Right cardiac atrium (tissue), 5 donors: Measurements from ENCODE around the gene WASL. TPM values are rescaled to one million over a fixed set of nuclear protein-coding genes. Genes with fewer than 3 reads are reported as not detected.

ENCODE experiments used
- ATAC-seq, 2 donors: fragments of 200-7000 bp; cut with Tn5 transposase; one replicate each; pipeline versions ENCODE4 v1.8.0 to v1.9.1; 2020; ENCODE audit warnings: moderate library complexity in 2 of 2, mild to moderate bottlenecking in 1 of 2
- DNase-seq, 3 donors: peaks; one replicate each; pipeline ENCODE4 v3.0.0-alpha.2; 2020
- H3K27ac ChIP-seq: one replicate; pipeline ENCODE4 v1.5.1; 2013; ENCODE audit warnings: mild to moderate bottlenecking, low read length, control low read depth, moderate library complexity
- H3K27me3 ChIP-seq: one replicate; pipeline ENCODE4 v1.6.1; 2013; ENCODE audit not compliant: control insufficient read depth, insufficient read depth
- H3K4me1 ChIP-seq: one replicate; pipeline ENCODE4 v1.6.1; 2013; ENCODE audit warnings: low read length; ENCODE audit not compliant: control insufficient read depth, insufficient read depth
- H3K4me3 ChIP-seq: one replicate; pipeline ENCODE4 v1.5.1; 2013; ENCODE audit warnings: low read length, control low read depth
- H3K9me3 ChIP-seq: one replicate; pipeline ENCODE4 v1.6.1; 2013; ENCODE audit warnings: low read length; ENCODE audit not compliant: control insufficient read depth
- WGBS: extraction: QIAGEN DNeasy Blood & Tissue Kit; methylation state at CpG from one replicate; pipeline ENCODE4 v1.1.7; 2013; 5-methylcytosine and 5-hydroxymethylcytosine counted together
- intact Hi-C, 4 donors: fragments of 100-400 bp; cut with DNase I; formaldehyde crosslinking; loops; one replicate each; pipeline versions ENCODE4 v1.11.0 to v1.14.0; 2022 to 2023
- polyA plus RNA-seq: library from polyadenylated mRNA; stranded (reverse); fragments of 200-250 nt; gene quantifications from one replicate; pipeline ENCODE4 v1.2.3, GENCODE V29; 2013
- total RNA-seq, 4 donors: library from RNA; stranded (reverse); fragmentation: NEBNext Ultra II Directional; extraction: Animal tissue kit (Norgen Biotek cat#: 25700); gene quantifications; one replicate each; pipeline ENCODE4 v1.2.1, GENCODE V29; 2021
- donor health status: healthy with polysubstance abuse.
- donor health status: DM: no; HTN: yes; CAD: no.
- donor health status: DM: no; HTN: no; CAD: no.
- donor health status: DM: no; HTN: yes; CAD: no; lungs with severe emphysema.
- donor health status: DM: yes; HTN: yes; CAD: no.

Gene WASL
- total and polyA plus RNA-seq, 5 donors: 16.9 to 32.5 (median 27.9) TPM

GRCh38 chr7:123769371-123769770 is 20.6 kb upstream of the WASL start:
- 56% methylated on average over 3 of the region's 3 CpGs for WGBS
- Histone ChIP-seq H3K9me3 (no peaks in the 10 kb centered on the region), H3K4me3 (no peak overlapping the region), H3K4me1 (no peaks in the 10 kb centered on the region), H3K27ac (no peak overlapping the region), H3K27me3 (no peaks in the 10 kb centered on the region)
- peak in 1 of 3 donors; percentile 19 for DNase-seq
- ATAC-seq: peak; percentile 73 to 92
- intact Hi-C loops: no loop called here

DNA sequence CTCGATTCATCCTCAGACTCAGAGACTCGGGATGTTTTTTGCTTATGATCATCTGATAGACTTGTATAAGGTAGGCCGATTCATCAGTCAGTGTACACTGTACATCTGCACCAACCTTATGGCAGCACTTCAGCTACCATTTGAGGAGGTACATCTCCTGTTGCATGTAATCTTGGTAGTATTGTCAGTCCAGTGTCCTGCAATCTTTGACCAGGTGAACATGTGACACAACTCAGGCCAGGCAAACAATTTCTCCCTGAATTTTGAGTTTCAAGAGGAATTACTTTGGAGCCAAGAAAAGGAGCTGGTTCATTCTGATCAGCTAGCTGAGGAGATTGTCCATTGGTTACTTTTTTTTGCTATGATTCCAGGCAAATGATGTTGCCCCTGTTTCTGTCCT is 19.7 kb upstream of the WASL start:
- H3K4me1 ChIP-seq: no peaks in the 10 kb centered on the region
- DNase-seq (no peak), ATAC-seq (no peak)
- H3K9me3 ChIP-seq: no peaks in the 10 kb centered on the region
- H3K27me3 ChIP-seq: no peaks in the 10 kb centered on the region
- 94% methylated on average over 3 of the region's 3 CpGs for WGBS
- no peak overlapping the region for H3K4me3 ChIP-seq
- intact Hi-C loops: no loop called here
- no peak overlapping the region for H3K27ac ChIP-seq

DNA sequence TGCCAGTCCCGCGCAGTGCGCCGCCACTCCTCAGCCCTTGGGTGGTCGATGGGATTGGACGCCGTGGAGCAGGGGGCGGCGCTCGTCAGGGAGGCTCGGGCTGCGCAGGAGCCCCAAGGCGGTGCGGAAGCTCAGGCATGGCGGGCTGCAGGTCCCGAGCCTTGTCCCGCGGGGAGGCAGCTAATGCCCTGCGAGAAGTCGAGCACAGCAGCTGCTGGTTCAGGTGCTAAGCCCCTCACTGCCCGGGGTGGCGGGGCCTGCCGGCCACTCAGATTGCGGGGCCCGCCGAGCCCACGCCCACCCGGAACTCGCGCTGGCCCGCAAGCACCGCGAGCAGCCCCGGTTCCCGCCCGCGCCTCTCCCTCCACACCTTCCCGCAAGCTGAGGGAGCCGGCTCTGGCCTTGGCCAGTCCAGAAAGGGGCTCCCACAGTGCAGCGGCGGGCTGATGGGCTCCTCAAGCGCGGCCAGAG is 14.4 kb upstream of the WASL start:
- peak in 1 of 3 donors; percentile 49 for DNase-seq
- no peaks in the 10 kb centered on the region for H3K4me1 ChIP-seq
- H3K27me3 ChIP-seq: no peaks in the 10 kb centered on the region
- no peak overlapping the region for H3K4me3 ChIP-seq
- no peak overlapping the region for H3K27ac ChIP-seq
- intact Hi-C loops: no loop called here
- WGBS: 97% methylated on average over 43 of the region's 43 CpGs
- H3K9me3 ChIP-seq: no peaks in the 10 kb centered on the region
- no peak for ATAC-seq

GRCh38 chr7:123761729-123762128 is 12.9 kb upstream of the WASL start:
- WGBS: 47% methylated on average over 3 of the region's 3 CpGs
- H3K27ac ChIP-seq: no peak overlapping the region
- H3K27me3 ChIP-seq: no peaks in the 10 kb centered on the region
- no peaks in the 10 kb centered on the region for H3K9me3 ChIP-seq
- intact Hi-C loops: no loop called here
- no peak overlapping the region for H3K4me3 ChIP-seq
- no peaks in the 10 kb centered on the region for H3K4me1 ChIP-seq
- ATAC-seq (no peak), DNase-seq (no peak)

DNA sequence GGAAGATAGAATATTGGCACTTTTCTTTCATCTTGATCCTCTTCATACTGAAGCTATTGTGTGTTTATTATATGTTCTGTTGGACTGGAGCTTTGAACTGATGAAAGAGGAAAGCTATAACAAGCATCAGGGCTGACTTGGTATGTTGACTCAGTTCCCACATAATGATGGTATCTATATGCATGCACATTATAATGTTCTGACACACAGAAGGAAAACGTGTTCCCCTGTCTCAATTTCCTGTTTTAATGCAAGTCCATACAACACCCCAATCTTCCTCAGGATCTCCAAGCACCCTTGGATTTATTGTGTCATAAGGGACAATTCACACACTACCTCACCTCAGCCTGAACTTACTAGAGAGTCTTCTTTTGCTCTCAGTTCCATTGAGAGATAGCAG is 8.3 kb upstream of the WASL start:
- Histone ChIP-seq H3K4me1 (no peaks in the 10 kb centered on the region), H3K27ac (no peak overlapping the region), H3K4me3 (no peak overlapping the region), H3K27me3 (no peaks in the 10 kb centered on the region), H3K9me3 (no peaks in the 10 kb centered on the region)
- ATAC-seq: no peak
- WGBS: 53% methylated on average over 1 of the region's 1 CpG
- no peak for DNase-seq
- intact Hi-C loops: no loop called here

GRCh38 chr7:123755338-123755737 is 6.5 kb upstream of the WASL start:
- Histone ChIP-seq H3K9me3 (no peaks in the 10 kb centered on the region), H3K4me3 (no peak overlapping the region), H3K27me3 (no peaks in the 10 kb centered on the region), H3K4me1 (no peaks in the 10 kb centered on the region), H3K27ac (no peak overlapping the region)
- intact Hi-C loops: no loop called here
- 98% methylated on average over 1 of the region's 1 CpG for WGBS
- ATAC-seq: no peak
- DNase-seq: no peak

DNA sequence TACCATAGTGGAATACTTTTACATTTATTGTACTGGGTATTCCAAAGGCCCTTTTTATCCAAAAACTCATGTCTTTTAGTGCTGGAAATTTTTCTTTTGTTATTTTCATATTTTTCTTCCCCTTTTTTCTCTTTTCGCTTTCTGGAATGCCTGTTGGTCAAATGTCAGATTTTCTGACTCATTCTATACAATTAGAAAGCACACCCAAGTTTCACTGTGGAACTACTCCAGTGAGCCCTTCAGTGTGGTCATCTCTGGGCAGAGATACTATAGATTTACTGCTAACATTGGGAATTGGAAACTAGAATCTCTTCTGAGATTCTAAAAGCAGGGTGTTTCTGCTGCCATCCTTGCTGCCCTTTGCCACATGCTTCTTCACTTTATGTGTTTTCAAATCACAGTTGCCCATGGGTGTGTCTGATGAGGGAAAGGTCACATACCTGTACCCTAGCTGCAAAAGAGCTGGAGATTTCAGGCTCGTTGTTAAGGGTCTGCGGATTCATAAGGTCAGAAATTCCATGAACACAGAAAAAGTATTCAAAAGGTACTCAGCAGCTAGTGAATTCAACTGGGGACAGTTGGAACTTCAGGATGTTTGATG is 5.6 kb upstream of the WASL start:
- intact Hi-C loops: no loop called here

GRCh38 chr7:123752534-123752933 is 3.7 kb upstream of the WASL start:
- intact Hi-C loops: no loop called here
- ATAC-seq: no peak
- Histone ChIP-seq H3K27ac (no peak overlapping the region), H3K27me3 (no peaks in the 10 kb centered on the region), H3K9me3 (no peaks in the 10 kb centered on the region), H3K4me1 (no peaks in the 10 kb centered on the region), H3K4me3 (no peak overlapping the region)
- 76% methylated on average over 3 of the region's 3 CpGs for WGBS
- DNase-seq: no peak

More for the DNA sequence above, 5.6 kb upstream of the WASL start:
- Histone ChIP-seq H3K27me3 (no peaks in the 10 kb centered on the region), H3K27ac (no peak overlapping the region), H3K4me1 (no peaks in the 10 kb centered on the region), H3K4me3 (no peak overlapping the region), H3K9me3 (no peaks in the 10 kb centered on the region)
- DNase-seq (no peak), ATAC-seq (no peak)
- 88% methylated on average over 3 of the region's 3 CpGs for WGBS

DNA sequence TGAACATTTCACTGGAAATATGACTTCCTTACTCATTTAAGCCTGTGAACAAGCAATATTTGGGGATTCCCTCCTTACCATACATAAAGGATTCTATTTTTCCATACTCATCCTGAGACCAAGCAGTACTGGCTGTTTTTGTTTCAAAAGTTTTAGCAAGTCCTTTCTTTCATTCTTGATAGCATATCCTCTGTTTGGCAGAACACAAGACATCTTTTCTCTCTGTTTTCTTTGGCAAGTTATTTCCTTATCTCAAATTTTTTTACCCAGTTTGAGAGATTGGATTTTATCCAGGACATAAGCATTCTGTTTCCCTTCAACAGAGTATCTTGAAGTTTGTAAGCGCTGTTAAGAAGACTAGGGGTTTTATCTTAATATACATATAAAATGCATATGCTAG is 3.0 kb upstream of the WASL start:
- no peak overlapping the region for H3K4me3 ChIP-seq
- ATAC-seq (no peak), DNase-seq (no peak)
- 40% methylated on average over 1 of the region's 1 CpG for WGBS
- no peaks in the 10 kb centered on the region for H3K27me3 ChIP-seq
- intact Hi-C loops: no loop called here
- no peaks in the 10 kb centered on the region for H3K4me1 ChIP-seq
- H3K9me3 ChIP-seq: no peaks in the 10 kb centered on the region
- H3K27ac ChIP-seq: no peak overlapping the region

DNA sequence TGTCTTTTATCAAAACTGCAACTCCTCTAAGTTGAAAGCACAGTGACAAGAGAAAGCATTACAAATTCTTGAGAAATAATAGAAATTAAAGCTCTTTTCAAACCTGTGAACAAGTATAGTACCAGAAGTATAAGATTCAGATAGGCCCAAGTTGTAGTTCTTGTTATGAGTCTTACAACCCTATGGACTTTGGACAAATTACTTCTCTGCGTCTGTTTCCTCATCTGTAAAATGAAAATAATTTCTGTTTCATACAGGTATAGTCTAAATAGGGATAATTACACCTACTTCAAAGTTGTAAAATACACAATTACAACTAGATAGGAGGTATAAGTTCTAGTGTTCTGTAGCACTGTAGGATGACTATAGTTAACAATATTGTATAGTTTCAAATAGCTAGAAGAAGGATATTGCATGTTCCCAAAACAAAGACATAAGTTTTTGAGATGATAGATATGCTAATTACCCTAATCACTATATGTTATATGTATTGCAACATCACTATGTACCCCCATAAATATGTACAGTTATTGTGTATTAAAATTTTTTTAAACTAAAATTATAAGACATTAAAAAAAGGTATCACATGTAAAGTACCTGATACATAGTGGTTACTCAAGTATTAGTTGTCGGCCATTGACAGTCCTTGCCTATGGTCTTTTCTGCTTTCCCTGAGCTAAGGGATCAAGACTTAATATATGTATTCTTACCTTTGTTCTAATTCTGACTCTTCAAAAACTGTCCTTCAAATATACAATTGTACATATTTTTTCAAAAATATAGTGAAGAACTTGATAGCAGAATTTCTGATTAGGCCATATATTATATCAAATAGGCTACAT is 1.8 kb upstream of the WASL start:
- intact Hi-C loops: no loop called here
- H3K27me3 ChIP-seq: no peaks in the 10 kb centered on the region
- no peak overlapping the region for H3K4me3 ChIP-seq
- no peaks in the 10 kb centered on the region for H3K4me1 ChIP-seq
- no peaks in the 10 kb centered on the region for H3K9me3 ChIP-seq
- ATAC-seq: no peak
- H3K27ac ChIP-seq: no peak overlapping the region
- WGBS: 92% methylated on average over 2 of the region's 2 CpGs
- no peak for DNase-seq

DNA sequence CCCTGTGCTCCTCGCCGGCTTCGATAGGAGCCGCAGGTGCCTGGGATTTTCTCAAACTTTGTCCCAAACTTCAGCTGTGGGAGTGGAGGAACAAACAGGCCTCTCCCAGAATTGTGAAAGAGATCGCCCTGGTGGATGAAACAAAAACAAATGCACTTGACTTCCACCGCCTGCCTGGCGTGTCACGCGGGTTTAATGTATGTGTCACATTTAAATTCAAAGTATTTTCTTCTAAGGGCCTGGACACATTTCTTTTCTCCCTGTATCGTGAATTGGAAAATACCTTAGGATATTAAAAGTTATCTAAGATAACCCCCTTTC is 694 bp upstream of the WASL start:
- intact Hi-C loops: loop anchor here in 1 of 4 donors (10.0 kb wide), 1 partner anchor 55 kb away; no protein-coding TSS in a partner anchor

More for the DNA sequence above, 694 bp upstream of the WASL start:
- H3K27me3 ChIP-seq: no peaks in the 10 kb centered on the region
- no peaks in the 10 kb centered on the region for H3K9me3 ChIP-seq
- WGBS: 2% methylated on average over 10 of the region's 10 CpGs
- peak overlapping the region; percentile 99 for H3K27ac ChIP-seq
- DNase-seq: no peak
- peak overlapping the region; percentile 75 for H3K4me3 ChIP-seq
- H3K4me1 ChIP-seq: no peaks in the 10 kb centered on the region
- peak; percentile 9 to 20 for ATAC-seq
